Measurements from ENCODE around the gene GSTA1.
"Not testable (repeated sequence)": the region's sequence is repeated elsewhere in the genome, so short reads cannot be mapped to it uniquely, and the experiment has no call there.

GSTA1 gene

GRCh38 chr6:52801188-52801841, 2.3 kb downstream of the GSTA1 start:
- H3K36me3 ChIP-seq (ENCODE audit: control insufficient read depth in 1 of 2, insufficient read depth in 2 of 2, low read length in 2 of 2), result no peaks in the 10 kb centered on the region
- no peak overlapping the region for H3K27ac ChIP-seq (ENCODE audit: low read length)
- no peaks in the 10 kb centered on the region for H3K9me3 ChIP-seq (ENCODE audit: control insufficient read depth in 1 of 2, low read length in 2 of 2)
- H3K27me3 ChIP-seq (ENCODE audit: low read depth, low read length), result no peaks in the 10 kb centered on the region
- H3K4me1 ChIP-seq (ENCODE audit: control insufficient read depth in 1 of 2, insufficient read depth in 2 of 2, low read length in 2 of 2), result no peaks in the 10 kb centered on the region
- no peak overlapping the region for H3K4me3 ChIP-seq (ENCODE audit: low read depth in 1 of 2, low read length in 2 of 2)

DNA sequence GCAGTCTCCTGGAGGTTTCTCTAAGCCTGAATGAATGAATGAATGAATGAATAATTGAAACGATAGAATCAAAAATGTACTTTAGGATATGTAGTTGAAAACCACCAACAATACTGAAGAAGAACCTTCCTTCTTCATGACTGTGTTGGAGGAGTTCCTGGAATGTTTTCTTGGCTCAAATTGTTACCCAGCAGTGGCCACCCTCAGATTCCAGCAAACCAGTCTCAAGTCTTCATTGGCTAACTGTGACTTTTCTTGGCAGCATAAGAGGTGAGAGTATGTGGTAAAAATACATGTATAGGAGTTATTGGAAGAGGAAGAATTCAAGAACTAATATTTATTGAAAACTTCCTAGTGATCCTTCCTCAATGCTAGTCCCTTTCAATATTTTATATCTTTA, 4.3 kb downstream of the GSTA1 start:
- H3K4me1 ChIP-seq (ENCODE audit: control insufficient read depth in 1 of 2, insufficient read depth in 2 of 2, low read length in 2 of 2); H3K27me3 ChIP-seq (ENCODE audit: low read depth, low read length); H3K9me3 ChIP-seq (ENCODE audit: control insufficient read depth in 1 of 2, low read length in 2 of 2); H3K27ac ChIP-seq (ENCODE audit: low read length); H3K36me3 ChIP-seq (ENCODE audit: control insufficient read depth in 1 of 2, insufficient read depth in 2 of 2, low read length in 2 of 2); H3K4me3 ChIP-seq (ENCODE audit: low read depth in 1 of 2, low read length in 2 of 2): not testable (repeated sequence)

DNA sequence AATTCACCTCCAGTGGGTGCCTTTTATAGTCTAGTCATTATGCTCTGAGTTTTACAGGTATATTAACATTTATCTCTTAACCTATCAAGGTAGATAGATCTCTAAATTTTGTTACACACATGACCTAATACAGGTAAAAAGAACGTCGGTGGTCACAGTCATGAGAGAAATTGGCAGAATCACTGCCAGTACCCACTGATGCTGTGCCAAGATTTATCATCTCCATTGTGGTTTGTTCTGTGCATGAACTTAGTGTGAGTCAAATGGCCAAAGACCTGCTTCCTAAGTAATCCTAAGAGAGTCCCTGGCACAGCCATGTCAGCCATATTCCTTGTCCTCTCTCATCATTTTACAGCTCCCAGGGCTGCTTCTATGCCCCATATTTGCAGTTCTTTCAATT, 9.2 kb downstream of the GSTA1 start:
- not testable (repeated sequence) for H3K4me1 ChIP-seq (ENCODE audit: control insufficient read depth in 1 of 2, insufficient read depth in 2 of 2, low read length in 2 of 2); H3K9me3 ChIP-seq (ENCODE audit: control insufficient read depth in 1 of 2, low read length in 2 of 2); H3K27ac ChIP-seq (ENCODE audit: low read length); H3K36me3 ChIP-seq (ENCODE audit: control insufficient read depth in 1 of 2, insufficient read depth in 2 of 2, low read length in 2 of 2); H3K4me3 ChIP-seq (ENCODE audit: low read depth in 1 of 2, low read length in 2 of 2); H3K27me3 ChIP-seq (ENCODE audit: low read depth, low read length)

GRCh38 chr6:52790861-52791260, 12.8 kb downstream of the GSTA1 start:
- Histone ChIP-seq H3K4me1 (ENCODE audit: control insufficient read depth in 1 of 2, insufficient read depth in 2 of 2, low read length in 2 of 2) (no peaks in the 10 kb centered on the region), H3K9me3 (ENCODE audit: control insufficient read depth in 1 of 2, low read length in 2 of 2) (no peaks in the 10 kb centered on the region), H3K4me3 (ENCODE audit: low read depth in 1 of 2, low read length in 2 of 2) (no peak overlapping the region), H3K36me3 (ENCODE audit: control insufficient read depth in 1 of 2, insufficient read depth in 2 of 2, low read length in 2 of 2) (no peaks in the 10 kb centered on the region), H3K27ac (ENCODE audit: low read length) (no peak overlapping the region), H3K27me3 (ENCODE audit: low read depth, low read length) (no peaks in the 10 kb centered on the region)

DNA sequence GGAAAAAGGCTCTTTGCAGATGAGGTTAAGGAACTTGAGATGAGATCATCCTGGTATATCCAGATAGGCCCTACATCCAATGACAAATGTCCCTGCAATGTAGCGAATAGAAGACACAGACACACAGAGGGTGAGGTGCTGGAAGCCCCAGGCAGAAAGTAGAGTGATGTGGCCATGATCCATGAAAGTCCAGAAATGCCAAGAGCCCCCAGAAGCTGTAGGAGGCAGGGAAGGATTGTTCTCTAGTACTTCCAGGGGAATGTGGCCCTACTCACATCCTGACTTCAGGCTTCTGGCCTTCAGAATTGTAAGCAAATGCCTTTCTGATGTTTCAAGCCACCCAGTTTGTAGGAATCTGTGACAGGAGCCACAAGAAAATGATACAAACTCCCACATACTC, 14.0 kb downstream of the GSTA1 start:
- H3K4me3 ChIP-seq (ENCODE audit: low read depth in 1 of 2, low read length in 2 of 2); H3K27me3 ChIP-seq (ENCODE audit: low read depth, low read length); H3K36me3 ChIP-seq (ENCODE audit: control insufficient read depth in 1 of 2, insufficient read depth in 2 of 2, low read length in 2 of 2); H3K9me3 ChIP-seq (ENCODE audit: control insufficient read depth in 1 of 2, low read length in 2 of 2); H3K4me1 ChIP-seq (ENCODE audit: control insufficient read depth in 1 of 2, insufficient read depth in 2 of 2, low read length in 2 of 2); H3K27ac ChIP-seq (ENCODE audit: low read length): not testable (repeated sequence)

DNA sequence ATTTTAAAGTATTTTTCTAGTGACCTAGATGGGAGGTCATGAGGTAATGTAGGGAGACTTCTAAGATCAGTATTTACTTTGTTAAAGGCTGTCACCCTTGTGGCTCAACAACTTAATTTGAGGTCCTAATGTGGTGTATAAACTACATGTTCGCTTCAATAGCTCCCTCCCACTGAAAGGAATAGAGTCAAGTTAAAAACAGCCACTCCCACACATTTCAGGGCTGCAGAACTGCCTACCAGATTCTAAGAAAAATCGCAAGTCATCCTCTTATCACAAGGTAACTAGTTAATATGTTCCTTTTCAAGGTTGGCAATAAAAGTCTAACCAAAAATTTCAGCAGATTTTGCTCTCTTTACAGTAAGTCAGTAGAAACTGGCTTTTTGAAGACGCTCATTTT, 15.1 kb downstream of the GSTA1 start:
- H3K27me3 ChIP-seq (ENCODE audit: low read depth, low read length), result no peaks in the 10 kb centered on the region
- H3K4me1 ChIP-seq (ENCODE audit: control insufficient read depth in 1 of 2, insufficient read depth in 2 of 2, low read length in 2 of 2), result no peaks in the 10 kb centered on the region
- no peak overlapping the region for H3K4me3 ChIP-seq (ENCODE audit: low read depth in 1 of 2, low read length in 2 of 2)
- no peaks in the 10 kb centered on the region for H3K36me3 ChIP-seq (ENCODE audit: control insufficient read depth in 1 of 2, insufficient read depth in 2 of 2, low read length in 2 of 2)
- H3K27ac ChIP-seq (ENCODE audit: low read length), result no peak overlapping the region
- no peaks in the 10 kb centered on the region for H3K9me3 ChIP-seq (ENCODE audit: control insufficient read depth in 1 of 2, low read length in 2 of 2)

- no peaks in the 10 kb centered on the region for H3K4me1 ChIP-seq (ENCODE audit: control insufficient read depth in 1 of 2, insufficient read depth in 2 of 2, low read length in 2 of 2)
- no peak overlapping the region for H3K27ac ChIP-seq (ENCODE audit: low read length)
- no peak overlapping the region for H3K4me3 ChIP-seq (ENCODE audit: low read depth in 1 of 2, low read length in 2 of 2)
- no peaks in the 10 kb centered on the region for H3K36me3 ChIP-seq (ENCODE audit: control insufficient read depth in 1 of 2, insufficient read depth in 2 of 2, low read length in 2 of 2)
- no peaks in the 10 kb centered on the region for H3K9me3 ChIP-seq (ENCODE audit: control insufficient read depth in 1 of 2, low read length in 2 of 2)
- H3K27me3 ChIP-seq (ENCODE audit: low read depth, low read length), result no peaks in the 10 kb centered on the region
Measured at GRCh38 chr6:52787917-52788316, 15.7 kb downstream of the GSTA1 start.

GRCh38 chr6:52786249-52786956, 17.2 kb downstream of the GSTA1 start:
- Histone ChIP-seq H3K27me3 (ENCODE audit: low read depth, low read length) (peaks cover under 1% of the 10 kb centered on the region), H3K4me3 (ENCODE audit: low read depth in 1 of 2, low read length in 2 of 2) (no peak overlapping the region), H3K27ac (ENCODE audit: low read length) (no peak overlapping the region), H3K9me3 (ENCODE audit: control insufficient read depth in 1 of 2, low read length in 2 of 2) (no peaks in the 10 kb centered on the region), H3K4me1 (ENCODE audit: control insufficient read depth in 1 of 2, insufficient read depth in 2 of 2, low read length in 2 of 2) (no peaks in the 10 kb centered on the region), H3K36me3 (ENCODE audit: control insufficient read depth in 1 of 2, insufficient read depth in 2 of 2, low read length in 2 of 2) (no peaks in the 10 kb centered on the region)

- not testable (repeated sequence) for H3K9me3 ChIP-seq (ENCODE audit: control insufficient read depth in 1 of 2, low read length in 2 of 2); H3K4me1 ChIP-seq (ENCODE audit: control insufficient read depth in 1 of 2, insufficient read depth in 2 of 2, low read length in 2 of 2); H3K4me3 ChIP-seq (ENCODE audit: low read depth in 1 of 2, low read length in 2 of 2); H3K27me3 ChIP-seq (ENCODE audit: low read depth, low read length); H3K27ac ChIP-seq (ENCODE audit: low read length); H3K36me3 ChIP-seq (ENCODE audit: control insufficient read depth in 1 of 2, insufficient read depth in 2 of 2, low read length in 2 of 2)
Measured at GRCh38 chr6:52782696-52783274, 20.8 kb downstream of the GSTA1 start.

GRCh38 chr6:52782209-52782608, 21.4 kb downstream of the GSTA1 start:
- H3K4me1 ChIP-seq (ENCODE audit: control insufficient read depth in 1 of 2, insufficient read depth in 2 of 2, low read length in 2 of 2); H3K36me3 ChIP-seq (ENCODE audit: control insufficient read depth in 1 of 2, insufficient read depth in 2 of 2, low read length in 2 of 2); H3K27me3 ChIP-seq (ENCODE audit: low read depth, low read length); H3K9me3 ChIP-seq (ENCODE audit: control insufficient read depth in 1 of 2, low read length in 2 of 2); H3K27ac ChIP-seq (ENCODE audit: low read length); H3K4me3 ChIP-seq (ENCODE audit: low read depth in 1 of 2, low read length in 2 of 2): not testable (repeated sequence)

DNA sequence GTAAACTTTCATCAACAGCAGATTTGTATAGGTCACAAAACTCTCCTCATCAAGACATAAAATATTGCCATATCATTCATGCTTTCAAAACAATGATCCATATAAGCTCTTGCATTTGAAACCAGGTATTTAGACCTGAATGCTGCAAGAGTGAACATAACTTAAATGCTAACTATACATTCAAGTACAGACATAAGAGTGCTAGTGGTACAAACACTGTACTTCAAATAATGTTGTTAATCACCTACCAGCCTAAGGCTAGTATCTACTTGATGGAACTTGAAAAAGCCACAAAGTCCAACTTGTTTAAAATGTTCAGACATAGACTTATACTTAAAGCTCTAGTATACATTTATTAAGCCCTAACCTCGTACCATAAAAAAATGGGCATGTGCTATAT, 24.4 kb downstream of the GSTA1 start:
- H3K9me3 ChIP-seq (ENCODE audit: control insufficient read depth in 1 of 2, low read length in 2 of 2), result no peaks in the 10 kb centered on the region
- H3K27ac ChIP-seq (ENCODE audit: low read length), result no peak overlapping the region
- H3K4me3 ChIP-seq (ENCODE audit: low read depth in 1 of 2, low read length in 2 of 2), result no peak overlapping the region

More for the DNA sequence above, 24.4 kb downstream of the GSTA1 start:
- Histone ChIP-seq H3K36me3 (ENCODE audit: control insufficient read depth in 1 of 2, insufficient read depth in 2 of 2, low read length in 2 of 2) (no peaks in the 10 kb centered on the region), H3K27me3 (ENCODE audit: low read depth, low read length) (peaks cover 4% of the 10 kb centered on the region), H3K4me1 (ENCODE audit: control insufficient read depth in 1 of 2, insufficient read depth in 2 of 2, low read length in 2 of 2) (no peaks in the 10 kb centered on the region)
